Retina (tissue), 1 donor: ENCODE data around the gene CDH16.
"Not testable (repeated sequence)": the region's sequence is repeated elsewhere in the genome, so short reads cannot be mapped to it uniquely, and the experiment has no call there.

ENCODE experiments used
- DNase-seq: peaks from one replicate; pipeline ENCODE4 v3.0.0-alpha.2; 2016

Gene CDH16

GRCh38 chr16:66946541-66946940, 27.9 kb upstream of the CDH16 start:
- no peak for DNase-seq

- no peak for DNase-seq
Measured at GRCh38 chr16:66945939-66946338, 27.3 kb upstream of the CDH16 start.

GRCh38 chr16:66944971-66945370, 26.3 kb upstream of the CDH16 start:
- DNase-seq, result not testable (repeated sequence)

- no peak for DNase-seq
Measured at GRCh38 chr16:66944054-66944441, 25.4 kb upstream of the CDH16 start.

- DNase-seq, result no peak
Measured at GRCh38 chr16:66943426-66944053, 24.9 kb upstream of the CDH16 start.

GRCh38 chr16:66942981-66943380, 24.3 kb upstream of the CDH16 start:
- no peak for DNase-seq

- no peak for DNase-seq
Measured at GRCh38 chr16:66940236-66940635, 21.6 kb upstream of the CDH16 start.

GRCh38 chr16:66939366-66939765, 20.7 kb upstream of the CDH16 start:
- DNase-seq, result no peak

GRCh38 chr16:66937725-66938337, 19.1 kb upstream of the CDH16 start:
- no peak for DNase-seq

GRCh38 chr16:66936889-66937554, 18.3 kb upstream of the CDH16 start:
- no peak for DNase-seq

- DNase-seq, result no peak
Measured at GRCh38 chr16:66936462-66936861, 17.8 kb upstream of the CDH16 start.

- peak; percentile 52 for DNase-seq
Measured at GRCh38 chr16:66935314-66936011, 16.8 kb upstream of the CDH16 start, which contains the start of gene CES2. Gene CES2, plus strand, starts transcription at chr16:66935516. Its CDS starts 120 bp downstream, at chr16:66935636.

- not testable (repeated sequence) for DNase-seq
Measured at GRCh38 chr16:66934839-66935313, 16.2 kb upstream of the CDH16 start.

- peak; percentile 96 for DNase-seq
Measured at GRCh38 chr16:66934138-66934838, 15.6 kb upstream of the CDH16 start, which contains the start of gene CIAO2B. Gene CIAO2B, minus strand, starts transcription at chr16:66934402. Its CDS starts 38 bp downstream, at chr16:66934364.

GRCh38 chr16:66933776-66934137, 15.1 kb upstream of the CDH16 start:
- DNase-seq, result no peak

GRCh38 chr16:66932076-66932475, 13.4 kb upstream of the CDH16 start:
- no peak for DNase-seq

GRCh38 chr16:66931665-66932064, 13.0 kb upstream of the CDH16 start:
- no peak for DNase-seq

- no peak for DNase-seq
Measured at GRCh38 chr16:66930189-66930588, 11.5 kb upstream of the CDH16 start.

- DNase-seq, result no peak
Measured at GRCh38 chr16:66928702-66929388, 10.2 kb upstream of the CDH16 start.

GRCh38 chr16:66927918-66928649, 9.4 kb upstream of the CDH16 start:
- no peak for DNase-seq

GRCh38 chr16:66926961-66927436, 8.3 kb upstream of the CDH16 start:
- no peak for DNase-seq
